GM21526 (cell line): ENCODE results near the gene DLX3.

ENCODE experiments used
- ATAC-seq: cut with Tn5 transposase; IDR thresholded peaks from one replicate; pipeline ENCODE4 v1.9.1; 2021; ENCODE audit warnings: moderate library complexity; ENCODE audit not compliant: unreplicated experiment, low FRiP score

DLX3 gene

DNA sequence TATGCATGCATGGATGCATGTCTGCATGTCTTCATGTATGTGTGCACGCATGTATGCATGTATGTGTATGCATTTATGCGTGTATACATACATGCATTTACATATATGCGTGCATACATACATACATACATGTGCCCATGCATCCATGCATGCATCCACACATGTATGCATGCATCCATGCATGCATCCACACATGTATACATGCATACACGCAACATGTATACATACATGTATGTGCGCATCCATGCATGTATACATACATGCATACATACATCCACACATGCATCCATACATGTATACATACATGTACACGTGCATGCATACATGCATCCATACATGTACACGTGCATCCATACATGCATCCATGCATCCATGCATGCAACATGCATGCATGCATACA, 29.8 kb upstream of the DLX3 start:
- ATAC-seq, result no peak

DNA sequence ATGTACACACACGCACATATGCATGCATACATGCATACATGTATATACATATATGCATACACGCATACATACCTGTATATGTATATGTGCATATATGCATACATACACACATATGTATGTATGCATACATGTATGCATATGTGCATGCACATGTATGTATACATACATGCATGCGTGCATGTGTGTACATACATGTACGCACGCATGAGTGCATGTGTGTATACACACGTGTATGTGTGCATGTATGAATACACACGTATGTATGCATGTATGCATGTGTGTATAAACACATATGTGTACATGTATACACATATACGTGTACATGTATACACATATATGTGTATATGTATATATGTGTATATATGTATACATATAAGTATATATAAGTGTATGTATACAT, 28.5 kb upstream of the DLX3 start:
- ATAC-seq, result no peak

DNA sequence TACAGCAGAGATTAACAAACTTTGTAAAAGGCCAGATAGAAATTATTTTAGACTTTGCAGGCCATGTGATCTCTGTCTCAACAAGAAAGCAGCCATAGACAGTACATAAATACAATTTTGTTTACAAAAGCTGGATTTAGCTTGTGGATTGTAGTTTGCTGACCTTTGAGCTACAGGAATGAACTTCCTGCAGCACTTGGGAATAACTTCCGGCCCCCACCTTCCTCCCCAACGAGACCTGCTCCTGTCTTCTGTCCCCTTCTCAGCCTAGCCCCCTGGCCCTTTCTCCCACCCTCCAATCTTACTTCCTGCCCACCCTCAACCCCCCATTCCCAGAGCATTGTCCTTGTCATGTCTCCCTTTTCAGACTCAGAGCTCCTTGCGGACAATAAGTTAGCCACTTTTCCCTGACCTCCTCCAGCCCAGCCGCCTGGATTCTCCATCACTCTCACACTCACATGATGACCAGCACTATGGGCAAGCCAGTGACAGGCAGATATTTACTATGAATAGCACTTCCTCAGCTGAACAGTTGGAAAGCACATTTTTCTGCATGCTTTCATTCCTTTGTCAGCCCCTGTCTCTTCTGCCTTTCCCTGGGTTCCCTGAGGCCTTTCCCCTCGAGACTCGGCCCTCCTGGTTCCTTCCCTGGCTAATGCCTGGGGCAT, 27.6 kb upstream of the DLX3 start:
- no peak for ATAC-seq

DNA sequence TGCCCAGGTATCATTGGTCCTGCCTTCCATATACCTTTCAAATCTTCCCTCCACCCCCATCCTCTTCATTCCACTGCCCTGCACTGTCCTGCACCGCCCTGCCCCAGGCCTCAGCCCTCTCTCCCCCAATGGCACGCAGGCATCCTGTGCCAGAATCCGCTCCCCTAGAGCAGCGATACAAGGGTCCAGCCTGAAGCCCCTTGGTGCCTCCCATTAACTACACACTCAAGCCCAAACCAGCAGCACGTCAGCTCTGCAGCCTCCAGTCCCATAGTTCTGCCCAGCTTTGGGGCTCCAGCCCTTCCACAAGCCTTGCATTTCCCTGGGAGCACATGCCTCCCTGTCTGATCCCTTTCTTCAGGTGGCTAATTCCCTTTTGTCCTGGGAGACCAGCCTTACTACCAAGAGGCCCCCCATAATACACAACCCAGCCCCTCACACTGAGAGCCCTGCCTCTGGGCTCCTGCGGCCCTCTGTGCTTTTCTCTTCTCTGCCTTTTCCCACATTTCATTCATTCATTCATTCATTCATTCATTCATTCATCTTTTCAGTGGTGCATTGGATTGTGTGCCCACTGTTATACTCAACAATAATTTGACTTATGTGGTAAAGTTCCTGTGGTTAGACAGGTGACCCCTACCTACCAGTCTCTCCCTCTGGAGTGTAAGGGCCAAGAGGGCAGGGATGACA, 26.8 kb upstream of the DLX3 start:
- no peak for ATAC-seq

DNA sequence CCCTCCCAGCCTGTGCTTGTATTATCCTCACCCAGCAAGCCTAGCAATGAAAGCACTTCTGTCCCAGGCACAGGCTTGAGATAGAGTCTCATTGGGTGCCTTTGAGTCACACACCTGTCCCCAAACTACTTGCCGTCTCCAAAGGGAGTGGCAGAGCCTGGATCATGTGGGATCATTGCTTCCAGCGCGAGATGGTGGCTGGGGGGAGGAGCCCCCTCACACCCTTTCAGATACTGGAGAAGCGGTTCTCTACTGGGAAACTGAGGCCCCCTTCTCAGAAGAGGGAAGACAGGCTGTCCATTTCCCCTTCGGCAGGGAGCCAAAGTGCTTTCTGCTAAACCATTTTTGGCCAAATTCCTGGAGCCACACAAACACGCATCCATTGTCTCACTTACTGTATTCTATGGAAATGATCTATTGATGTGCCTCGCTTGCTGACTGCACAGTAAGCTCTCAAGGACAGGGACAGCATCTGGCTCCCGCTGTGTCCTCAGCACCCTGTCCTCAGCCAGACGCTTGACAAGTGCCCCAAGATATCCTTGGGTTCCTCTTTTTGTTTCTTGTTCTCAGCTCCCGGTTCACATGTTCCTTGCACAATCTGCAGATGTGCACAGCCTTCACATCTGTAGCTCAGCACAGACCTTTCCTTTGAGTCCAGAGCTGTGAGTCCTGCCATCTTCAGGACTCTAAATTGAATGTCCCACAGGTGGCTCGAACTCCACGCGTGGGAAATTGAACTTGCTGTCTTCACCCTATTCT, 26.0 kb upstream of the DLX3 start:
- ATAC-seq, result no peak

DNA sequence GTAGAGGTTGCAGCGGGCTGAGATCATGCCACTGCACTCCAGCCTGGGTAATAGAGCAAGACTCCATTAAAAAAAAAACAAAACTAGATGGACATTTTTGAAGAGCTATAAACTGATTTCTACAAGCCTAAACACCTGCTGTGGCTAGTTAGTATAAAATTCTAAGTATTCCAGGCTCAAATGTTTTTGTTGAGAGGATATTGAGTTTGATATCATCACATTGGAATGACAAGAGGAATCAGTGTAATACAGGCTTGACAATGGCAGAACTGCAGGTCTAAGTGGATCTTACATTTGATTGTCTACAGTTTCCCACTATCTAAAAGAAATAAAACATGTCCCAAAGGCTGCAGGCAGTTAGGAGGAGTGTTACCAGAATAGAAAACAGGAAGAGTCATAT, 23.9 kb upstream of the DLX3 start:
- ATAC-seq, result no peak

DNA sequence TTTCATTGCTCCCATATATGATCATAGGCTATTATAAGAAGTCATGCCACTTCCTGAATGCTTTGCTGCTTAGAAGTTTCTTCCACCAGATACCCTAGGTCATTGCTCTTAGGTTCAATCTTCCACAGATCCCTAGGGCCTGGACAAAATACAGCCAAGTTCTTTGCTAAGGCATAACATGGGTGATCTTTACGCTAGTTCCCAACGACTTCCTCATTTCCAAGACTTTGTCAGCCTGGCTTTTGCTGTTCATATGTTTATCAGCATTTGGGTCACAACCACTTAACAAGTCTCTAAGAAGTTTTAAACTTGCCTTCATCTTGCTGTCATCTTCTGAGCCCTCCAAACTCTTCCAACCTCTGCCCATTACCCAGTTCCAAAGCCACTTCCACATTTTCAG, 20.1 kb upstream of the DLX3 start:
- no peak for ATAC-seq

DNA sequence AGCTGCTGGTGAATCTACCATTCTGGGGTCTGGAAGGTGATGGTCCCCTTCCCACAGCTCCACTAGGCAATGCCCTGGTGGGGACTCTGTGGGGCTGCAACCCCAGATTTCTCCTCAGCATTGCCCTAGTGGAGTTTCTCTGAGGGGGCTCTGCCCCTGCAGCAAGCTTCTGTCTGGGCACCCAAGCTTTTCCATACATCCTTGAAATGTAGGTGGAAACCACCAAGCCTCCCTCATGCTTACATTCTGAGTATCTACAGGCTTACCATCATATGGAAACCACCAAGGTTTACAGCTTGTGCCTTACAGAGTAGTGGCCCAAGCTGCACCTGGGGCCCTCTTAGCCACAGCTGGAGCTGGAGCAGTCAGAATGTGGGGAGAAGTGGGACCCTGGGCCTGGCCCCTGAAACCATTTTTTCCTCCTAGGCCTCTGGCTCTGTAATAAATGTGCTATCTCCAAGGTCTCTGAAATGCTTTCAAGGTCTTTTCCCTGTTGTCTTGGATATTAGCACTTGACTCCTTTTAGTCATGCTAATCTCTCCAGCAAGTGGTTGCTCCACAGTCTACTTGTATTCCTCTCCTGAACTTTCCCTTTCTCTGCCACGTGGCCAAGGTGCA, 19.6 kb upstream of the DLX3 start:
- ATAC-seq, result no peak

DNA sequence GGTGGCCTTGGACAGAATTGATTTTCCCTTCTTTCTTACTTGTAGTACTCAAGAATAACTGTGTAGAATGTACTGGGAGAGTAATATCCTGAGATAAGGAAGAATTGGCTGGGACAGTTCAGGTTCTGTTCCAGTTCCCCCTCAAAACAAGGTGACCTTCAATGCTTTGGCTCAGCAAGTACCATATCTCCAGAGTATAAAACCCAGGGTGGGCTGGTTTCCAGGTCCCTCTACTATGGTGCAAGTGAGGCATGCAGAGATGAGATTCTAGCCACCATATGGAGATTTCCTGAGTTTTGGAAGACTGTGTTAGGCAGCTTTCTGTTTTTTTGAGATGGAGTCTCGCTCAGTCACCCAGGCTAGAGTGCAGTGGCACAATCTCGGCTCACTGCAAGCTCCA, 18.1 kb upstream of the DLX3 start:
- no peak for ATAC-seq

DNA sequence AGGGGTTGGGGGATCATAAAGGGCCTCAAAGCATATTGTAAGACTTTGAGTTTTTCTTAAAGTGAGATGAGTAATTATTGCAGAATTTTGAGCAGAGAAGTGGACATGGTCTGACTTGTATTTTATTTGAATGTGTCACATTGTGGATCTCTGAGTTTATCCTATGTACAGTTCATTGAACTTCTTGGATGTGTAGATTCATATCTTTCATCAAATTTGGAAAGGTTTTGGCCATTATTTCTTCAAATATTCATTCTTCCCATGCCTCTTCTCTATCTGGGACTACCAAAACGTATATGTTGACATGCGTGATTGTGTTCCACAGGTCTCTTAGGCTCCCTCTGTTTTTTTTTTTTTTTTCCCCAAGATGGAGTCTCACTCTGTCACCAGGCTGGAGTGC, 14.3 kb upstream of the DLX3 start:
- ATAC-seq, result no peak

DNA sequence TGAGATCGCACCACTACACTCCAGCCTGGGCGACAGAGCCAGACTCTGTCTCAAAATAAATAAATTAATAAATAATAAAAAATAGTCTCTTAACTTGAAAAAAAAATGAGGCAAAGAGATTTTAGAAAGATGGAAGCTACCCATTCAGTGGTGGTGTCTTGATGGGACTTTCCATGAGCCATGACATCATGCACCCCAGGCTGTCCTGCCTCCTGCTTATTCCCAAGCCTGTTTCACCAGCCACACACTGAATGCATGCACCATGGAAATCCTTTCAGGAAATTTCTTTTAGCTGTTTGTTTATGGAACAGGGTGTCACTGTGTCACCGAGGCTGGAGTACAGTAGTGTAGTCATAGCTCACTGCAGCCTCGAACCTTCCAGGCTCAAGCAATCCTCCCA, 8.9 kb upstream of the DLX3 start:
- no peak for ATAC-seq

DNA sequence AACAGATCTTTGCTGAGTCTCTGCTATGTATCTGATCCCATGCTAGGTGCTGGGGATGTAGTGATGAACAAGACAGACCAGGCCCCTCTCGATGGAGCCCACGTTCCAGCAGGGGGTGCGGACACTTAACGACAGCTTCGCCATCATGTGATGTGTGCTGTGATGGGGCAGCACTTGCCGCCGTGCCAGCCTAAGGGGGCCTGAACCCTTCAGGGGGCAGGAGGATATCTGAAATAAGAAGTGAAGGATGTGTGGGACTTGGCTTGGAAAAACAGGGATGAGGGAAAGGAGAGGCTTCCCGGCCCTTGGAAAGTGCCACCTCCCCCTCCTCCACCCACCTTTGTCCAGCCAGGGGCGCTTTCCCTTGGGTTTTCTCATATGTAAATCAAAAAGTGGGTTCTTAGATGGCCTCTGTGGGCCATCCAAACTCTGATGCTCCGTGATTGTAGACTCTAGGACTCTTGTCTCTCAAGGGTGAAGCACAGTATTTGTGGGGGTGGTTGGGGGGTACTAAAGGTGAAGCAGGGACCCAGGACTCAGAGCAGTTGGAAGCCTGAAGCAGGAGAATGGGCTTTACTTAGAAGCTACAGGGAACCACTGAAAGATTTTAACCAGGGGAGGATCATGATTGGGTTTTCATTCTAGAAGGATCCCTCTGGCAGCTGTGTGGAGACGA, 4.0 kb upstream of the DLX3 start:
- ATAC-seq, result no peak

DNA sequence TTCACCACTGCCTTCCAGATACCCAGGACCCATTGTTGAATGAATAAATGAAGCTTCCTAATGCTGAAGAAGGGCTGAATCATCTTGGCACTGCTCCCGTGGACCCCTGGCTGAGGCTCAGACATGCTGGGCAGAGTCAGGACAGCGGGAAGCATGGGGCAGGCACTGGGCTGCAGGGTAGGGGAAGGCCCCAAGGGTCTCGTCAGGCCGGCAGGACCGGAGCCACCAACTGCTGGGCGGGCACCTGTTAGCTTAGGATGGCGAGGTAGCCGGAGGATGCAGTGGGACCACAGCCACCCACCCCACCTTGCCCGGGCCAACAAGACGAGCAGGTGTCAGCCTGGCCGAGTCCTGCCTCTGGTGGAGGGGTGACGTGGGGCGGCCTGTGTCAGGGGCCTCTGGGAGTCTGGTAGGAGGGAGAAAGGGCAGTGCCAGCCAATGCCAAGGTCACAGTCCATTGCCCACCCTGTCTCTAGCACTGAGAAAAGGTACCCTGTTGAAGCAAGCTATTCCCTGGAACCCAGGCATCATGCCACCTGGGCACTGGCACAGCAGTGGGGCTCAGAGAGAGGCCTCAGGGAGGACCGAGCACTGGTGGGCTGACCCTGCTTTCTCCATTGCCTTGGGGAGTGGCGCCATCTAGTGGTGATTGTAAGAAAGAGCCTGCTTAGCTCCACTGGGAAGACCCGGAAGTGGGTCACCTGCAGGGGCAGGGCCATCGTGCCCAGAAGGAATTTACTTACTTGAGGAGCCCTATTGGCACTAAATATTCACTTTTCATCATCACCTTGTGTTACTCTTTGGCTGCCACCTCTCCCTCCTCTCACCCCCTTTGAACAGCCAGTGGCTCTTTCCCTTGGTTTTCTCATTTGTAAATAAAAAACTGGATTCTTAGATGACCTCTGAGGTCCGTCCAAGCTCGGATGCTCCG, 3.0 kb upstream of the DLX3 start:
- peak; percentile 51 for ATAC-seq

DNA sequence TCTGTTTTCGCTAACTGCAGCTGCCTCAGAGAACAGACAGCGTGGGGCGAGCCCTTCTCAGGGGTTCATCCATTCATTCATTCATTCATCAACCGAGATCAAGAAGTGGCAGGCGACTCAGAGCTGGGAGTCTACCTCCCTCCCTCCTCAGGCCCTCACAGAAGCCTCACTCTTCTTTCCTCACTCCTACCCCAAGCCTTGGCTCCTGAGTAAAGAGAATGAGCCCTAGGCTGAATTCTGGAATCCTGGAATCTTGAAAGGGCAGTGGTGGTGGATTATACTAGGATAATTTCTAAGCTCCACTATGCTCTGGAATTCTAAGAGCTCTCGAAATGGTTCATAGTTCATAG, 2.3 kb upstream of the DLX3 start:
- ATAC-seq, result no peak

DNA sequence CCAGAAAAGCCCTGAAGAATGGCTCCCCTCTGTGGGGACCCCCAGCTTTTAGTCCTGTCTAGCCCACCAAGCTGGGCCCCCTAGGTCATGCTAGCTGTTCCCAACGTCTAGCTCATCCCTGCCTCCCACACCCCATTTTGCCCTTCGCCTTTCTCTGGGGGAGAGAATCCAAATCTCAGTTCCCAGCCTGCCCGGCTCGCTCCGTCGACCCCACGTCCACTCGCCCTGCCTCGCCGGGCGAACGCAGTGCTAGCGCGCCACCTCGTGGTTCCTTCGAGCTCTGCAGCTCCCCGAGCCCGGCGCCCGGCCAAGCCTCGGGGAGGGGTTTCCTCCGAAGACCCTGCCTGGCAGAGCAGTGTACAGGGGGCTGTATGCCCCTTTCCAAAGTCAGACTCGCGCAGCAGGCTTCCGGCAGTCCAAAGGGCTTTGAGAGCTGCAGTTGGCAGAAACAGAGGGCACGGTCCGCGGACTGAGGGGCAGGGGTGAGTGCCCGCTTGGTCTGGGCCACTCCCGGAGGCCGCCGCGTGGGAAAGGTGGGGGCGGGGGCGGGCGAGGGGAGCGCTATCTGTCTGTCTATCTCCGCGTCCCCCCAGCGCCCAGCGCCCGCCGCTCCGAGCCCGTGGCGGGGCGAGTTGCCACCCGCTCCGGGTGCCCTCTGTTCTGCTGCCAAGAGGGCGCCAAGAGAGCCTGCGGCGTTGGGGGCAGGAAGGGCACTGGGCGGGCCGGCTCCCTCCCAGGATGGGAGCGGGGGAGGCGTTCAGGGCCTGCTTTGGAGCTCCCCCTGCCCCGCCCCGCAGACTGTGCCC, 1.7 kb upstream of the DLX3 start:
- ATAC-seq, result no peak

DNA sequence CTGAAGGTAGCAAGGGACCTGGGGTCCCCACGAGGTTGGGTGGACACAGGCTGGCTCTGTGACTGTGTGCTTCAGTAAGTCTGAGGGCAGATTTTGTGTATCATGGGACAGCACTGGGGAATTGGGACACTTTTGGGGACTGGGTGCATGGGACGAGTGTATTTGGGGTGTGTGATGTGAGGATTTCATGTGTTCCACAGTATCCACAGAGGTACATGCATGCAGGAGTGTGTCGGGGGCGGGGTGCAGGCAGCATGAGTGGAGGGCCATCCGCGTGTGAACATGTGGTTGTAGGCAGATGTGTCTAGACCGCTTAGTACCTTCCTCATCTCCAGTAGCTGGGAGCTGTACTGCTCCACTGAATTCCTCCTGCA, 1.1 kb upstream of the DLX3 start:
- no peak for ATAC-seq

DNA sequence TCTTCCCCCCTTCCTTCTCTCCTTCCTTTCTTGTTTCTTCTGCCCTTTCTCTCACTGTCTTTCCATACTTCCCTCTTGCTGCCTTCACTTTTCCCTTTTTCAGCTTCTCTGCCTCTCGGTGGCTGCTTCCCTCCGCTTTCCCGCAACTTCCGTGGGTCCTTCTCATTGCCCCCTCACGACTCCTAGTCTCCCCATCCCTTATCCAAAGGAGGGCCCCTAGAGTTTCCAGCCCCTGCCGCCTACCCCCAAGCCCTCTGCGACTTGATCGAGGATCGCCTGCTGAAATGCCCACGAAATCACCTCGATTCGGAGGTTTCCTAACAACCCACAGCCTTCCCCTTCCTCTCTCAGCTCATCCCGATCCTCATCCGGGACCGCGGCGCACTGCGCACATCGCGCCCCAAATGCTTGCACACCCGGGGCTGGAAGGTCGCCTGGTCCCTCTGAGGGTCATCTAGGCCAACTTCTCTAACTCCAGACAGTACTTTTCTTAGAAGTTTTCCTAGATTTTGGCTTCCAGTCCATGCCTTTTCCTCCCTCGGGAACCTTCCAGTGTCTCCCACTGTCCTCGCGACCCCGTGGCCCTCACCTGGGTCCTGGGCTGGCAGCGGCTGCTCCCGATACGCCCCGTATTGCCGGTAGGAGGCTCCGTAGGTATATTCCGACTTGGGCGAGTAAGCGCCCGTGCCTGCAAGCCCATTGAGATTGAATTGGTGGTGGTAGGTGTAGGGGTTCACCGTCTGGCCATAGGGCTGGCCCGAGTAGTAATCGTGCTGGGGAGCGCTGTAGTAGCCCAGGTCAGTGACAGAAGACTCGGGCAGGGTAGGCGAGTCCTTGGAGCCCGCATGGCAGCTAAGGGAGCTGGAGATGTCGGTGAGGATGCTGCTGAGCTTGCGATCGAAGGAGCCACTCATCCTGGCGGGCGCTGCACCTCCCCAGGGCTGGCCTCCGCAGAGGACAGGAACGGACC, 654 bp downstream of the DLX3 start:
- ATAC-seq, result no peak

DNA sequence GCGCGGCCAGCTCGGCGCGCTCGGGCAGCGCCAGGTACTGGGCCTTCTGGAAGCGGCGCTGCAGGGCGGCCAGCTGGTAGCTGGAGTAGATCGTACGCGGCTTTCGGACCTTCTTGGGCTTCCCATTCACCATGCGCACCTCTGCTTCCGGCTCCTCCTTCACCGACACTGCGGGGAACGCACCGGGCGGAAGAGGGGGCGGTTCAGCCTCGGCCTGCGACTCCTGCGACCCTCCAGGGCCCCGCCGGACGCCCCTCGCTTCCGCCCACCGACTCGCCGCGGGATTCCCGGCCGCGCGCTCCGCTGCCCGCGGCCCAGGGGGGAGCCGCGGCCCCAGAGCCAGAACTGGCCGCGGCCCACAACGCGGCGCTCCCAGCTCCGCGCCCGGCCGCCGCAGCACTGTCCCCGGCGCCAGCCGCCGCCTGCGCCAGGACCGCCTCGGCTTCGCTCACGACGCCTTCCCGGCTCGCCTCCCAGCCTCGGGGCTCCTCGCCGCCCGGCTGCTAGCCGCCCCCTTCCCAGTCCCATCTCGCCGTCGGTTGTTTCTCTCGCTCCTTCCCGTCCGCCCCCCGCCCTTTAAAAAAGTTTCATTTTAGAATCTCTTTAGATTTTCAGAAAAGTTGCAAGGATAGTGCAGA, 1.5 kb downstream of the DLX3 start:
- ATAC-seq, result no peak
